Esophagus muscularis mucosa (tissue), 3 donors: ENCODE measurements around the gene LAPTM5.

Experiments used
- CTCF ChIP-seq, 3 experiments: fragments of 200-600 bp in 2 of 3; fragments of 450-650 bp in 1 of 3; sonication (generic) in 2 of 3; IDR thresholded peaks; one replicate each; pipeline ENCODE4 v1.5.1; 2017 to 2019; ENCODE audit warnings: antibody characterized with exemption in 3 of 3, mild to moderate bottlenecking in 2 of 3, moderate library complexity in 1 of 3
- POLR2A ChIP-seq: fragments of 450-650 bp; IDR thresholded peaks from one replicate; pipeline ENCODE4 v1.6.1; 2017; ENCODE audit warnings: antibody characterized with exemption, moderate library complexity, mild to moderate bottlenecking, low read depth
- POLR2AphosphoS5 ChIP-seq, 2 donors: sonication (generic); formaldehyde crosslinking; IDR thresholded peaks; one replicate each; pipeline ENCODE4 v1.6.1; 2017; ENCODE audit warnings: antibody characterized with exemption in 2 of 2

GRCh38 chr1:30747033-30748008 is 10.3 kb downstream of the LAPTM5 start:
- TF ChIP-seq CTCF (IDR thresholded peaks at IDR 0.05), result no peak
- no peak for TF ChIP-seq POLR2A
- TF ChIP-seq POLR2AphosphoS5 (IDR thresholded peaks at IDR 0.05), result no peak
